SK-N-MC (cell line): ENCODE measurements around the gene GPRC5C.

Source experiments
- EZH2 ChIP-seq: fragments of 200-600 bp; sonication (generic); IDR thresholded peaks from one replicate; pipeline ENCODE4 v1.6.1; 2017; ENCODE audit warnings: antibody characterized with exemption
- FOXP2 ChIP-seq: optimal IDR thresholded peaks from 2 replicates; pipeline ENCODE3; 2011; ENCODE audit warnings: mild to moderate bottlenecking, moderate library complexity; ENCODE audit not compliant: insufficient read depth; ENCODE audit errors: extremely low read length, control extremely low read depth
- POLR2AphosphoS5 ChIP-seq: IDR thresholded peaks from 2 replicates; pipeline ENCODE4 v1.6.1; 2012; ENCODE audit warnings: mild to moderate bottlenecking, low read depth, low read length, borderline replicate concordance

GRCh38 chr17:74485022-74485743 is 53.3 kb downstream of the GPRC5C start:
- TF ChIP-seq POLR2AphosphoS5, result no peak
- no peak for TF ChIP-seq EZH2
- TF ChIP-seq FOXP2, result no peak
